DOHH2 (cell line): ENCODE data around the gene HLA-F.

ENCODE experiments used
- H3F3A ChIP-seq: fragments of 200-600 bp; sonication (generic), shearing (Covaris generic); 2 replicates; pipeline ENCODE4 v1.6.0; 2016; ENCODE audit warnings: antibody characterized with exemption, mild to moderate bottlenecking; ENCODE audit not compliant: control insufficient read depth, insufficient read depth
- H3K27ac ChIP-seq: fragments of 200-600 bp; sonication (generic); 2 replicates; pipeline ENCODE4 v1.5.1; 2014; ENCODE audit warnings: low read depth, mild to moderate bottlenecking, low read length, moderate library complexity
- H3K27me3 ChIP-seq: fragments of 200-600 bp; sonication (generic); 2 replicates; pipeline ENCODE4 v1.6.1; 2014; ENCODE audit warnings: mild to moderate bottlenecking, low read length, mixed read lengths; ENCODE audit not compliant: control insufficient read depth
- H3K36me3 ChIP-seq: fragments of 200-600 bp; sonication (generic); 2 replicates; pipeline ENCODE4 v1.6.1; 2014; ENCODE audit warnings: mild to moderate bottlenecking, low read length, moderate library complexity, mixed read lengths; ENCODE audit not compliant: control insufficient read depth
- H3K4me1 ChIP-seq: fragments of 200-600 bp; sonication (generic); 2 replicates; pipeline ENCODE4 v1.6.1; 2014; ENCODE audit warnings: mild to moderate bottlenecking, low read length, mixed read lengths; ENCODE audit not compliant: control insufficient read depth
- H3K4me2 ChIP-seq: fragments of 200-600 bp; sonication (generic); 2 replicates; pipeline ENCODE4 v1.6.0; 2014; ENCODE audit warnings: mild to moderate bottlenecking, low read length, moderate library complexity
- H3K4me3 ChIP-seq: fragments of 200-600 bp; sonication (generic); 2 replicates; pipeline ENCODE4 v1.5.1; 2014; ENCODE audit warnings: mild to moderate bottlenecking, low read length, mixed read lengths
- H3K79me2 ChIP-seq: fragments of 200-600 bp; sonication (generic); 2 replicates; pipeline ENCODE4 v1.6.1; 2014; ENCODE audit warnings: mild to moderate bottlenecking, low read length, mixed read lengths; ENCODE audit not compliant: control insufficient read depth
- H3K9me2 ChIP-seq: fragments of 200-600 bp; sonication (generic); replicated peaks from 2 replicates; pipeline ENCODE4 v1.6.1; 2014; ENCODE audit warnings: mild to moderate bottlenecking, low read length, mixed read lengths; ENCODE audit not compliant: control insufficient read depth
- H3K9me3 ChIP-seq: fragments of 200-600 bp; sonication (generic); 2 replicates; pipeline ENCODE4 v1.6.1; 2014; ENCODE audit warnings: antibody characterized with exemption, low read length, mixed read lengths; ENCODE audit not compliant: control insufficient read depth, insufficient read depth
- H4K20me1 ChIP-seq: fragments of 200-600 bp; sonication (generic); 2 replicates; pipeline ENCODE4 v1.6.0; 2014; ENCODE audit warnings: low read depth, mild to moderate bottlenecking, antibody characterized with exemption, low read length, moderate library complexity; ENCODE audit not compliant: control insufficient read depth, insufficient read depth
- EZH2phosphoT487 ChIP-seq: fragments of 200-600 bp; sonication (generic); IDR thresholded peaks from 2 replicates; pipeline ENCODE4 v1.6.1; 2017; ENCODE audit warnings: borderline replicate concordance, mild to moderate bottlenecking, antibody characterized with exemption, low read length, moderate library complexity, mixed read lengths
- TF ChIP-seq, protein P1 (sequence below): fragments of 200-600 bp; sonication (generic); IDR thresholded peaks from one replicate; pipeline ENCODE4 v1.5.1; 2014; ENCODE audit warnings: antibody characterized with exemption, mild to moderate bottlenecking, low read depth, low read length; ENCODE audit not compliant: poor library complexity, severe bottlenecking

Gene HLA-F

DNA sequence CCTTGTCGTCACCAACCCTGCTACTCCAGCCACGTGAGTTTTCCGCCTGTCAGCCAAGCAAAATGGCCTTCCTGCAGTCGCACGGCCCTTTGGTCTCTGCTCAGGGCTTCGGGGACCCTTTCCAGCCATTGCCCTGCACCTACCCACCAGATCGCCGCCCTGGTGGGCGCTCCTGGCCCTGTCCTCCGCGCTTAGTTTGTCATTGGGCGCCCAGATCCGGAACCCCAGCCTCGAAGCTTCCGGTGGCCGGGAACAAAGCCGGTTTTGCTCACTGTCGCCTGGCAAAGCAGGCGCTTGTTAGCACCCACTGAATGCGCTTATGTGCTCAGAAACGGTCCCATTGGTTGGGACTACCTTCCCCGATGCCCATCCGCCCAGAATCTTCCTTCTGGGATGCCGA is 42.8 kb upstream of the HLA-F start:
- no peaks in the 10 kb centered on the region for H3K9me2 ChIP-seq
- H3K4me3 ChIP-seq: no peak overlapping the region
- no peak overlapping the region for H3K27ac ChIP-seq
- no peaks in the 10 kb centered on the region for H3K9me3 ChIP-seq
- no peaks in the 10 kb centered on the region for H3K27me3 ChIP-seq
- no peaks in the 10 kb centered on the region for H3K79me2 ChIP-seq
- no peak overlapping the region for H3K4me2 ChIP-seq
- TF ChIP-seq, protein P1, sequence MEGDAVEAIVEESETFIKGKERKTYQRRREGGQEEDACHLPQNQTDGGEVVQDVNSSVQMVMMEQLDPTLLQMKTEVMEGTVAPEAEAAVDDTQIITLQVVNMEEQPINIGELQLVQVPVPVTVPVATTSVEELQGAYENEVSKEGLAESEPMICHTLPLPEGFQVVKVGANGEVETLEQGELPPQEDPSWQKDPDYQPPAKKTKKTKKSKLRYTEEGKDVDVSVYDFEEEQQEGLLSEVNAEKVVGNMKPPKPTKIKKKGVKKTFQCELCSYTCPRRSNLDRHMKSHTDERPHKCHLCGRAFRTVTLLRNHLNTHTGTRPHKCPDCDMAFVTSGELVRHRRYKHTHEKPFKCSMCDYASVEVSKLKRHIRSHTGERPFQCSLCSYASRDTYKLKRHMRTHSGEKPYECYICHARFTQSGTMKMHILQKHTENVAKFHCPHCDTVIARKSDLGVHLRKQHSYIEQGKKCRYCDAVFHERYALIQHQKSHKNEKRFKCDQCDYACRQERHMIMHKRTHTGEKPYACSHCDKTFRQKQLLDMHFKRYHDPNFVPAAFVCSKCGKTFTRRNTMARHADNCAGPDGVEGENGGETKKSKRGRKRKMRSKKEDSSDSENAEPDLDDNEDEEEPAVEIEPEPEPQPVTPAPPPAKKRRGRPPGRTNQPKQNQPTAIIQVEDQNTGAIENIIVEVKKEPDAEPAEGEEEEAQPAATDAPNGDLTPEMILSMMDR: no peak
- no peak for TF ChIP-seq EZH2phosphoT487
- H3K36me3 ChIP-seq: no peaks in the 10 kb centered on the region
- no peaks in the 10 kb centered on the region for H3F3A ChIP-seq
- H3K4me1 ChIP-seq: no peaks in the 10 kb centered on the region
- no peaks in the 10 kb centered on the region for H4K20me1 ChIP-seq

DNA sequence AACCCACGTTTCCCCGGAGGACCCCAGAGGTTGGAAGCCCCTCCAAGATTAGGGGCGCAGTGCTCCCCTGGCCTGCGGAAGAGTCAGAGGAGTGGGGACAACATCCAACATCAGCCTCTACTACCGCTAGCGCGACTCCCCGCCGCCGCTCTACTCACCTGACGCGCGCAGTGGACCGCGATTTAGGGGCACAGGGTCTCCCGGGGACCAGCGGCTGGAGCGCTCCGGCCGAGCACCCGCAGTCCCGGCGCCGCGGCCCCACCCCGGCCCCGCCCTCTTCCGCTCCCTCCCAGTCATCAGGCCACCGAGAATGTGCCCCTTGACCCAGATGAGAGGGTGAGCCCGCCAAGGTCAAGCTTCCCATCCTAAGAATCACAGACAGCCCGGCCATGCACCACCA is 42.3 kb upstream of the HLA-F start, which contains the start of gene ZFP57:
Gene ZFP57, minus strand, starts transcription at position 249 of the 400 bp plus-strand sequence. CDS start 4,149 bp downstream, outside the sequence.
- no peaks in the 10 kb centered on the region for H4K20me1 ChIP-seq
- H3K4me1 ChIP-seq: no peaks in the 10 kb centered on the region
- H3K79me2 ChIP-seq: no peaks in the 10 kb centered on the region
- H3K4me3 ChIP-seq: no peak within 1 kb of the TSS
- H3K36me3 ChIP-seq: no peaks in the 10 kb centered on the region
- H3F3A ChIP-seq: no peaks in the 10 kb centered on the region
- no peaks in the 10 kb centered on the region for H3K27me3 ChIP-seq
- no peak within 1 kb of the TSS for H3K4me2 ChIP-seq
- no peaks in the 10 kb centered on the region for H3K9me2 ChIP-seq
- no peaks in the 10 kb centered on the region for H3K9me3 ChIP-seq
- no peak within 1 kb of the TSS for H3K27ac ChIP-seq
- TF ChIP-seq, protein P1: no peak

DNA sequence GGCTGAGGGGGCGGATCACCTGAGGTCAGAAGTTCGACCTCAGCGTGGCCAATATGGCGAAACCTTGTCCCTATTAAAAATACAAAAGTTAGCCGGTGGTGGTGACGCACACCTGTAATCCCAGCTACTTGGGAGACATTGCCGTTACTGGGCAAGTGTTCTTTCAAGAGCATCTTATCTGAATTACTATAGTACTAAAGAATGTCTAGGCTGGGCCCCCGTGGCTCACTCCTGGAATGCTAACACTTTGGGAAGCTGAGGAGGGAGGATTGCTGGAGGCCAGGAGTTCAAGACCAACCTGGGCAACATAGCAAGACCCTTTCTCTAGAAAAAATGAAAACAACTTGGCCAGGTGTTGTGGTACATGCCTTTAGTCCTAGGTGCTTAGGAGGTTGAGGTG is 41.4 kb upstream of the HLA-F start:
- Histone ChIP-seq H3K4me1 (no peaks in the 10 kb centered on the region), H3K9me2 (no peaks in the 10 kb centered on the region), H3K27ac (no peak overlapping the region), H3K4me2 (no peak overlapping the region), H3K4me3 (no peak overlapping the region), H3F3A (no peaks in the 10 kb centered on the region), H3K27me3 (no peaks in the 10 kb centered on the region), H4K20me1 (no peaks in the 10 kb centered on the region), H3K36me3 (no peaks in the 10 kb centered on the region), H3K9me3 (no peaks in the 10 kb centered on the region), H3K79me2 (no peaks in the 10 kb centered on the region)
- TF ChIP-seq EZH2phosphoT487: no peak
- TF ChIP-seq, protein P1: no peak
